Prostate gland (tissue), 2 donors: Measurements from ENCODE around the gene CYTH1. TPM values are rescaled to one million over a fixed set of nuclear protein-coding genes. Genes with fewer than 3 reads are reported as not detected.

Source experiments
- DNase-seq: peaks from one replicate; pipeline ENCODE4 v3.0.0-alpha.2; 2019; ENCODE audit warnings: low spot score
- H3K27ac ChIP-seq, 2 donors: fragments of 200-600 bp; sonication (generic); 2 replicates each; pipeline ENCODE4 v1.5.1; 2017 to 2019
- H3K27me3 ChIP-seq: fragments of 200-600 bp; sonication (generic); replicated peaks from 2 replicates; pipeline ENCODE4 v1.5.1; 2019; ENCODE audit not compliant: insufficient read depth
- H3K36me3 ChIP-seq, 2 donors: fragments of 200-600 bp; sonication (generic); 1 replicate in 1 of 2; 2 replicates in 1 of 2; pipeline versions ENCODE4 v1.5.1 to v1.8.1; 2017 to 2019
- H3K4me1 ChIP-seq: fragments of 200-600 bp; sonication (generic); replicated peaks from 2 replicates; pipeline ENCODE4 v1.5.1; 2019
- H3K4me3 ChIP-seq, 2 donors: fragments of 200-600 bp; sonication (generic); 2 replicates each; pipeline ENCODE4 v1.5.1; 2017 to 2019
- H3K9me3 ChIP-seq: fragments of 200-600 bp; sonication (generic); 2 replicates; pipeline ENCODE4 v1.5.1; 2017
- POLR2A ChIP-seq: fragments of 450-650 bp; IDR thresholded peaks from one replicate; pipeline ENCODE4 v1.6.1; 2016; ENCODE audit warnings: antibody characterized with exemption, mild to moderate bottlenecking
- POLR2AphosphoS5 ChIP-seq: sonication (generic); formaldehyde crosslinking; IDR thresholded peaks from one replicate; pipeline ENCODE4 v1.6.1; 2017; ENCODE audit warnings: antibody characterized with exemption
- WGBS: methylation state at CpG from one replicate; pipeline ENCODE4 v1.1.5; 2018; 5-methylcytosine and 5-hydroxymethylcytosine counted together
- intact Hi-C: fragments of 100-400 bp; cut with DNase I; formaldehyde crosslinking; loops from one replicate; pipeline ENCODE4 v1.14.2; 2022
- total RNA-seq, 2 donors: library from RNA; depleted of rRNA; stranded (reverse); fragments of >200 nt; gene quantifications; one replicate each; pipeline ENCODE4 v1.1.0, GENCODE V29; 2016
- TF ChIP-seq, protein P1 (sequence below), 4 experiments: fragments of 200-600 bp in 2 of 4; fragments of 450-650 bp in 2 of 4; sonication (generic) in 2 of 4; IDR thresholded peaks; 1 replicate in 3 of 4; 2 replicates in 1 of 4; pipeline ENCODE4 v1.5.1; 2016 to 2019; ENCODE audit warnings: antibody characterized with exemption in 4 of 4, mild to moderate bottlenecking in 2 of 4, moderate library complexity in 2 of 4

CYTH1 gene
- total RNA-seq, 2 donors from 2014 or later = 65.2 to 73.9 TPM

DNA sequence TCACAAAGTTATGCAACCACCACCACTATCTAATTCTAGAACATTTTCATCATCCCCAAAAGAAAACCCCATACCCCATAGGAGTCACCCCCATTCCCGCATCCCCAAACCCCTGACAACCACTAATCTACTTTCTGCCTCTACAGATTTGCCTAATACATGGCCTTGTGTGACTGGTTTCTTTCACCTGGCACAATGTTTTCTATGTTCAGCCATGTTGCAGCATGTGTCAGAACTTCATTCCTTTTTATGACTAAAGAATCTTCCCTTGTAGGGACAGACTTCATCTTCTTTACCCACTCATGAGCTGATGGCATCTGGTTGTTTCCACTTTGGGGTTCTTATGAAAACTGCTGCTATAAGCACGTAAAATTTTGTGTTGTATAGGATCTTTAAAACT, 34.6 kb downstream of the CYTH1 start:
- TF ChIP-seq, protein P1, sequence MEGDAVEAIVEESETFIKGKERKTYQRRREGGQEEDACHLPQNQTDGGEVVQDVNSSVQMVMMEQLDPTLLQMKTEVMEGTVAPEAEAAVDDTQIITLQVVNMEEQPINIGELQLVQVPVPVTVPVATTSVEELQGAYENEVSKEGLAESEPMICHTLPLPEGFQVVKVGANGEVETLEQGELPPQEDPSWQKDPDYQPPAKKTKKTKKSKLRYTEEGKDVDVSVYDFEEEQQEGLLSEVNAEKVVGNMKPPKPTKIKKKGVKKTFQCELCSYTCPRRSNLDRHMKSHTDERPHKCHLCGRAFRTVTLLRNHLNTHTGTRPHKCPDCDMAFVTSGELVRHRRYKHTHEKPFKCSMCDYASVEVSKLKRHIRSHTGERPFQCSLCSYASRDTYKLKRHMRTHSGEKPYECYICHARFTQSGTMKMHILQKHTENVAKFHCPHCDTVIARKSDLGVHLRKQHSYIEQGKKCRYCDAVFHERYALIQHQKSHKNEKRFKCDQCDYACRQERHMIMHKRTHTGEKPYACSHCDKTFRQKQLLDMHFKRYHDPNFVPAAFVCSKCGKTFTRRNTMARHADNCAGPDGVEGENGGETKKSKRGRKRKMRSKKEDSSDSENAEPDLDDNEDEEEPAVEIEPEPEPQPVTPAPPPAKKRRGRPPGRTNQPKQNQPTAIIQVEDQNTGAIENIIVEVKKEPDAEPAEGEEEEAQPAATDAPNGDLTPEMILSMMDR (IDR thresholded peaks at IDR 0.05) = no peak
- TF ChIP-seq POLR2AphosphoS5 (no peak), POLR2A (no peak)
- no peaks in the 10 kb centered on the region for H3K9me3 ChIP-seq
- WGBS = 85% methylated on average over 2 of the region's 2 CpGs
- DNase-seq = no peak
- H3K27ac ChIP-seq = peak overlapping the region in 1 of 2 donors; percentile 51
- H3K36me3 ChIP-seq = no peaks in the 10 kb centered on the region
- H3K4me3 ChIP-seq = no peak overlapping the region
- no peaks in the 10 kb centered on the region for H3K27me3 ChIP-seq
- peaks cover 14% of the 10 kb centered on the region for H3K4me1 ChIP-seq
- intact Hi-C loops = loop anchor here (5.0 kb wide), 1 partner anchor 250 kb away; no protein-coding TSS in a partner anchor

- no peak overlapping the region for H3K4me3 ChIP-seq
- no peak for DNase-seq
- H3K27ac ChIP-seq = no peak overlapping the region
- WGBS = 81% methylated on average over 2 of the region's 2 CpGs
- intact Hi-C loops = loop anchor here (5.0 kb wide), 1 partner anchor 250 kb away; no protein-coding TSS in a partner anchor
- H3K36me3 ChIP-seq = no peaks in the 10 kb centered on the region
- H3K27me3 ChIP-seq = no peaks in the 10 kb centered on the region
- H3K4me1 ChIP-seq = peaks cover 14% of the 10 kb centered on the region
- H3K9me3 ChIP-seq = no peaks in the 10 kb centered on the region
- TF ChIP-seq POLR2A (no peak), POLR2AphosphoS5 (no peak)
- TF ChIP-seq, protein P1 (IDR thresholded peaks at IDR 0.05) = no peak
These were observed 35.2 kb downstream of the CYTH1 start for GRCh38 chr17:78746949-78747269.

- H3K9me3 ChIP-seq = no peaks in the 10 kb centered on the region
- H3K4me3 ChIP-seq = no peak overlapping the region
- intact Hi-C loops = loop anchor here (5.0 kb wide), 1 partner anchor 249 kb away; no protein-coding TSS in a partner anchor
- no peak for TF ChIP-seq POLR2A
- TF ChIP-seq POLR2AphosphoS5 = no peak
- TF ChIP-seq, protein P1 (IDR thresholded peaks at IDR 0.05) = no peak
- H3K4me1 ChIP-seq = peaks cover 14% of the 10 kb centered on the region
- DNase-seq = no peak
- H3K27ac ChIP-seq = no peak overlapping the region
- H3K27me3 ChIP-seq = no peaks in the 10 kb centered on the region
- H3K36me3 ChIP-seq = no peaks in the 10 kb centered on the region
- WGBS = 77% methylated on average over 12 of the region's 12 CpGs
These were observed 35.7 kb downstream of the CYTH1 start for GRCh38 chr17:78746263-78746948.

GRCh38 chr17:78745407-78746088, 36.5 kb downstream of the CYTH1 start:
- no peaks in the 10 kb centered on the region for H3K36me3 ChIP-seq
- H3K4me1 ChIP-seq = peaks cover 14% of the 10 kb centered on the region
- H3K27ac ChIP-seq = no peak overlapping the region
- intact Hi-C loops = loop anchor here (5.0 kb wide), 1 partner anchor 248 kb away; no protein-coding TSS in a partner anchor
- DNase-seq = no peak
- no peak overlapping the region for H3K4me3 ChIP-seq
- no peaks in the 10 kb centered on the region for H3K9me3 ChIP-seq
- WGBS = 65% methylated on average over 12 of the region's 12 CpGs
- TF ChIP-seq, protein P1 (IDR thresholded peaks at IDR 0.05) = peak in 3 of 4 experiments; percentile 57 to 63 (median 58)
- TF ChIP-seq POLR2AphosphoS5 = no peak
- H3K27me3 ChIP-seq = no peaks in the 10 kb centered on the region
